ENCODE data around the gene DKK2. TPM values are rescaled to one million over a fixed set of nuclear protein-coding genes. Genes with fewer than 3 reads are reported as not detected.

DKK2 gene
- total RNA-seq, 1 experiment from 2014 or later: 0.11 TPM

DNA sequence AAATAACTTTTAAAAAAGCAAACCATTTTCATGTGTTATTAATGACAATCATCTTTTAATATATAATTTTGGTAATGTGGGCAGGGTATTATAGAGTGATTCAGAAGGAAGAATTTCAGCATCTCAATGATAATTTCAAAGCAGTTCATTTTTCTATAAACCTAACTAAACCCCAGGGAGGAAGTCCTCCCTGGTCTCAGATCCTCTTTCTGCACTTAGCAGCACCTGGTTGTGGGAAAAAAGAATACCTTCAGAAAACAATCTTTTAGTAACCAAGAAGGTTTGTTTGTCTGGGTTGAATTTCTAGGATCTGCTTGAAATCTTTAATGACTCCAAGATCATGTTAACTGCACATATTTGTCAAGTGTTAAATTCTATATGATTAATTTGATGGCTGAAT lies 29.9 kb downstream of the DKK2 start:
- Histone ChIP-seq H3K27ac (ENCODE audit: insufficient read length, low read depth, low read length) (no peak overlapping the region), H3K9ac (ENCODE audit: extremely low read depth, insufficient read length, low read length) (no peak overlapping the region), H2AFZ (ENCODE audit: low read length) (no peak overlapping the region), H3K27me3 (ENCODE audit: insufficient read depth, low read length) (no peaks in the 10 kb centered on the region), H3T11ph (ENCODE audit: low read length) (no peak overlapping the region), H3K4me2 (ENCODE audit: insufficient read depth, insufficient read length, low read length) (no peak overlapping the region), H3K79me2 (ENCODE audit: insufficient read depth, low read length) (no peaks in the 10 kb centered on the region), H2AK5ac (ENCODE audit: insufficient read length, low read length) (no peak overlapping the region), H3K23ac (ENCODE audit: insufficient read length, low read depth, low read length) (no peak overlapping the region), H2BK12ac (ENCODE audit: insufficient read length, low read depth, low read length) (no peak overlapping the region), H4K8ac (replicated peaks; ENCODE audit: insufficient read length, low read depth, low read length) (no peak overlapping the region), H4K91ac (ENCODE audit: insufficient read length, low read depth, low read length) (no peak overlapping the region), H3K4ac (ENCODE audit: low read depth, low read length) (no peak overlapping the region), H2BK15ac (ENCODE audit: low read depth, low read length) (no peak overlapping the region), H3K56ac (ENCODE audit: insufficient read length, low read depth, low read length) (no peak overlapping the region), H4K5ac (ENCODE audit: insufficient read length, low read depth, low read length) (no peak overlapping the region), H3K9me3 (ENCODE audit: control insufficient read depth, low read depth, low read length) (no peaks in the 10 kb centered on the region), H3K79me1 (ENCODE audit: insufficient read depth, low read depth, low read length, poor library complexity, severe bottlenecking) (no peaks in the 10 kb centered on the region), H4K20me1 (ENCODE audit: control insufficient read depth, insufficient read depth, insufficient read length) (no peaks in the 10 kb centered on the region), H2BK120ac (ENCODE audit: low read depth, low read length, poor library complexity, severe bottlenecking) (no peak overlapping the region), H3K14ac (ENCODE audit: insufficient read depth, low read length) (no peak overlapping the region), H3K23me2 (ENCODE audit: insufficient read length, low read depth, low read length, poor library complexity, severe bottlenecking) (no peaks in the 10 kb centered on the region), H2BK5ac (ENCODE audit: insufficient read length, low read length) (no peak overlapping the region), H2BK20ac (ENCODE audit: low read depth, low read length, poor library complexity, severe bottlenecking) (no peak overlapping the region), H3K18ac (ENCODE audit: insufficient read length, low read depth, low read length) (no peak overlapping the region), H3K4me1 (ENCODE audit: insufficient read depth, low read length) (no peaks in the 10 kb centered on the region)
- Mint-ChIP-seq H3K4me1 (no peaks in the 10 kb centered on the region), H3K27ac (no peak overlapping the region), H3K27me3 (ENCODE audit: low read depth) (no peaks in the 10 kb centered on the region), H3K9me3 (no peaks in the 10 kb centered on the region), H3K36me3 (ENCODE audit: insufficient read depth in 1 of 3, low read depth in 3 of 3) (no peaks in the 10 kb centered on the region), H3K4me3 (no peak overlapping the region)
- TF ChIP-seq, protein P1, sequence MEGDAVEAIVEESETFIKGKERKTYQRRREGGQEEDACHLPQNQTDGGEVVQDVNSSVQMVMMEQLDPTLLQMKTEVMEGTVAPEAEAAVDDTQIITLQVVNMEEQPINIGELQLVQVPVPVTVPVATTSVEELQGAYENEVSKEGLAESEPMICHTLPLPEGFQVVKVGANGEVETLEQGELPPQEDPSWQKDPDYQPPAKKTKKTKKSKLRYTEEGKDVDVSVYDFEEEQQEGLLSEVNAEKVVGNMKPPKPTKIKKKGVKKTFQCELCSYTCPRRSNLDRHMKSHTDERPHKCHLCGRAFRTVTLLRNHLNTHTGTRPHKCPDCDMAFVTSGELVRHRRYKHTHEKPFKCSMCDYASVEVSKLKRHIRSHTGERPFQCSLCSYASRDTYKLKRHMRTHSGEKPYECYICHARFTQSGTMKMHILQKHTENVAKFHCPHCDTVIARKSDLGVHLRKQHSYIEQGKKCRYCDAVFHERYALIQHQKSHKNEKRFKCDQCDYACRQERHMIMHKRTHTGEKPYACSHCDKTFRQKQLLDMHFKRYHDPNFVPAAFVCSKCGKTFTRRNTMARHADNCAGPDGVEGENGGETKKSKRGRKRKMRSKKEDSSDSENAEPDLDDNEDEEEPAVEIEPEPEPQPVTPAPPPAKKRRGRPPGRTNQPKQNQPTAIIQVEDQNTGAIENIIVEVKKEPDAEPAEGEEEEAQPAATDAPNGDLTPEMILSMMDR (conservative IDR thresholded peaks at IDR 0.05): no peak
- DNase-seq: no peak
